HCT116 (cell line): ENCODE measurements around the gene RAB40C. TPM values are rescaled to one million over a fixed set of nuclear protein-coding genes. Genes with fewer than 3 reads are reported as not detected.

Experiments
- ATAC-seq: fragments of 200-7000 bp; cut with Tn5 transposase; 2 replicates; pipeline ENCODE4 v1.9.1; 2020; ENCODE audit warnings: mild to moderate bottlenecking, moderate library complexity
- BruUV-seq: library from RNA; stranded (reverse); fragments of 400-500 nt; replicated peaks from 2 replicates; lab custom pipeline; 2021; lab: Mats Ljungman, UMichigan
- CTCF ChIA-PET: fragments of 300-600 bp; sonication (Branson Sonifier 250); formaldehyde crosslinking; loops from one replicate; lab custom pipeline; 2021; ENCODE audit warnings: antibody characterized with exemption; lab: Charles Lee
- POLR2A ChIA-PET: fragments of 300-600, 350-600 bp; sonication (Branson Sonifier 250); formaldehyde crosslinking; loops from one replicate; lab custom pipeline; 2021; ENCODE audit warnings: antibody characterized with exemption; lab: Charles Lee
- RAD21 ChIA-PET, 2 experiments: fragments of 300-600 bp; sonication (Branson Sonifier 250); formaldehyde crosslinking; loops; one replicate each; lab custom pipeline; 2023; ENCODE audit warnings: low total read pairs in 2 of 2; ENCODE audit not compliant: uncharacterized antibody in 2 of 2, unreplicated experiment in 2 of 2, low non-redundant PET in 1 of 2; lab: Charles Lee
- DNase-seq: peaks from one replicate; pipeline ENCODE4 v3.0.0-alpha.2; 2010; ENCODE audit warnings: low read depth, low spot score
- H2AFZ ChIP-seq: fragments of 200-600 bp; shearing (Covaris generic), sonication (generic); 2 replicates; pipeline ENCODE4 v1.6.1; 2017; ENCODE audit warnings: low read depth, mixed run types, mixed read lengths, antibody characterized with exemption, low read length; ENCODE audit not compliant: poor library complexity, severe bottlenecking
- H3K27ac ChIP-seq: 2 replicates; pipeline ENCODE4 v1.5.1; 2012; ENCODE audit warnings: low read depth, low read length
- H3K27me3 ChIP-seq: fragments of 200-600 bp; sonication (generic); 2 replicates; pipeline ENCODE4 v1.6.1; 2016; ENCODE audit warnings: mixed run types, low read length, mixed read lengths; ENCODE audit not compliant: insufficient read depth
- H3K36me3 ChIP-seq, 2 experiments: fragments of 200-500 bp in 1 of 2; fragments of 200-600 bp in 1 of 2; sonication (Bioruptor generic) in 1 of 2; sonication (generic) in 1 of 2; 2 replicates each; pipeline versions ENCODE4 v1.5.1 to v1.6.1; 2014 to 2016; ENCODE audit warnings: low read length in 2 of 2, inconsistent platforms in 1 of 2, mixed read lengths in 1 of 2, mixed run types in 1 of 2; ENCODE audit not compliant: insufficient read depth in 2 of 2, control insufficient read depth in 1 of 2
- H3K4me1 ChIP-seq, 2 experiments: fragments of 200-600 bp in 1 of 2; sonication (generic) in 1 of 2; 2 replicates each; pipeline versions ENCODE4 v1.5.1 to v1.6.1; 2012 to 2017; ENCODE audit warnings: low read length in 2 of 2, inconsistent platforms in 1 of 2, mild to moderate bottlenecking in 1 of 2, mixed read lengths in 1 of 2, mixed run types in 1 of 2, moderate library complexity in 1 of 2; ENCODE audit not compliant: insufficient read depth in 2 of 2, control insufficient read depth in 1 of 2
- H3K4me2 ChIP-seq: fragments of 200-600 bp; sonication (generic); 2 replicates; pipeline ENCODE4 v1.6.1; 2017; ENCODE audit warnings: mixed run types, low read length, mixed read lengths
- H3K4me3 ChIP-seq, 2 experiments: fragments of 200-600 bp in 1 of 2; sonication (generic) in 1 of 2; replicated peaks in 1 of 2; 2 replicates each; pipeline ENCODE4 v1.5.1; 2011 to 2016; ENCODE audit warnings: low read length in 2 of 2, control low read depth in 1 of 2, low read depth in 1 of 2, mild to moderate bottlenecking in 1 of 2, mixed read lengths in 1 of 2, mixed run types in 1 of 2
- H3K79me2 ChIP-seq: fragments of 200-600 bp; sonication (generic); 2 replicates; pipeline ENCODE4 v1.6.1; 2017; ENCODE audit warnings: mild to moderate bottlenecking, mixed run types, low read length, moderate library complexity, mixed read lengths; ENCODE audit not compliant: insufficient read depth
- H3K9ac ChIP-seq: fragments of 200-600 bp; sonication (generic); 2 replicates; pipeline ENCODE4 v1.6.1; 2016; ENCODE audit warnings: low read length, mixed read lengths
- H3K9me2 ChIP-seq: fragments of 200-600 bp; sonication (generic), shearing (Covaris generic); 2 replicates; pipeline ENCODE4 v1.6.1; 2017; ENCODE audit warnings: mixed run types, mild to moderate bottlenecking, moderate library complexity; ENCODE audit not compliant: insufficient read depth
- H3K9me3 ChIP-seq, 2 experiments: fragments of 200-500 bp in 1 of 2; fragments of 200-600 bp in 1 of 2; sonication (Bioruptor generic) in 1 of 2; sonication (generic) in 1 of 2; 2 replicates each; pipeline ENCODE4 v1.6.1; 2014 to 2017; ENCODE audit warnings: low read length in 2 of 2, mixed read lengths in 2 of 2, inconsistent platforms in 1 of 2, low read depth in 1 of 2, mild to moderate bottlenecking in 1 of 2, mixed run types in 1 of 2, moderate library complexity in 1 of 2; ENCODE audit not compliant: control insufficient read depth in 1 of 2, insufficient read depth in 1 of 2
- H4K20me1 ChIP-seq: fragments of 200-600 bp; sonication (generic), shearing (Covaris generic); 2 replicates; pipeline ENCODE4 v1.6.1; 2017; ENCODE audit warnings: mixed run types, mild to moderate bottlenecking, moderate library complexity; ENCODE audit not compliant: insufficient read depth
- CEBPB ChIP-seq: IDR thresholded peaks from 2 replicates; pipeline ENCODE4 v1.6.1; 2012; ENCODE audit warnings: low read depth
- ELF1 ChIP-seq: IDR thresholded peaks from 2 replicates; pipeline ENCODE4 v1.6.1; 2012; ENCODE audit warnings: low read depth, borderline replicate concordance
- EZH2 ChIP-seq: fragments of 200-600 bp; sonication (generic); IDR thresholded peaks from 2 replicates; pipeline ENCODE4 v1.6.1; 2017; ENCODE audit warnings: antibody characterized with exemption, mixed run types
- JUND ChIP-seq: IDR thresholded peaks from 2 replicates; pipeline ENCODE4 v1.6.1; 2012
- MAX ChIP-seq: IDR thresholded peaks from 2 replicates; pipeline ENCODE4 v1.6.1; 2012
- POLR2A ChIP-seq: IDR thresholded peaks from 2 replicates; pipeline ENCODE4 v1.7.0; 2011; ENCODE audit warnings: borderline replicate concordance; ENCODE audit not compliant: insufficient read depth, insufficient read length; ENCODE audit errors: extremely low read depth
- POLR2AphosphoS5 ChIP-seq: IDR thresholded peaks from 2 replicates; pipeline ENCODE4 v1.6.1; 2011; ENCODE audit warnings: mild to moderate bottlenecking, low read depth, low read length, moderate library complexity
- RAD21 ChIP-seq: IDR thresholded peaks from 2 replicates; pipeline ENCODE4 v1.6.1; 2012; ENCODE audit warnings: low read depth, mild to moderate bottlenecking
- SP1 ChIP-seq: IDR thresholded peaks from 2 replicates; pipeline ENCODE4 v1.6.1; 2012; ENCODE audit warnings: low read depth
- intact Hi-C: fragments of 100-400 bp; cut with micrococcal nuclease; formaldehyde crosslinking; loops from 2 replicates; pipeline ENCODE4 v1.10.0; 2022
- total RNA-seq: library from RNA; stranded (reverse); gene quantifications from one replicate; pipeline ENCODE4 v1.2.1, GENCODE V29; 2021; ENCODE audit not compliant: unreplicated experiment
- TF ChIP-seq, protein P1 (sequence below), 3 experiments: fragments of 200-600 bp in 1 of 3; sonication (generic) in 1 of 3; IDR thresholded peaks in 2 of 3; conservative IDR thresholded peaks in 1 of 3; 2 replicates each; pipeline ENCODE4 v1.5.1; 2012 to 2017; ENCODE audit warnings: low read depth in 2 of 3, low read length in 2 of 3, antibody characterized with exemption in 1 of 3, borderline replicate concordance in 1 of 3, control low read depth in 1 of 3, mild to moderate bottlenecking in 1 of 3, mixed read lengths in 1 of 3, mixed run types in 1 of 3, moderate library complexity in 1 of 3; ENCODE audit not compliant: insufficient read depth in 1 of 3

The RAB40C gene
- total RNA-seq, 1 experiment from 2014 or later = 14.1 TPM

DNA sequence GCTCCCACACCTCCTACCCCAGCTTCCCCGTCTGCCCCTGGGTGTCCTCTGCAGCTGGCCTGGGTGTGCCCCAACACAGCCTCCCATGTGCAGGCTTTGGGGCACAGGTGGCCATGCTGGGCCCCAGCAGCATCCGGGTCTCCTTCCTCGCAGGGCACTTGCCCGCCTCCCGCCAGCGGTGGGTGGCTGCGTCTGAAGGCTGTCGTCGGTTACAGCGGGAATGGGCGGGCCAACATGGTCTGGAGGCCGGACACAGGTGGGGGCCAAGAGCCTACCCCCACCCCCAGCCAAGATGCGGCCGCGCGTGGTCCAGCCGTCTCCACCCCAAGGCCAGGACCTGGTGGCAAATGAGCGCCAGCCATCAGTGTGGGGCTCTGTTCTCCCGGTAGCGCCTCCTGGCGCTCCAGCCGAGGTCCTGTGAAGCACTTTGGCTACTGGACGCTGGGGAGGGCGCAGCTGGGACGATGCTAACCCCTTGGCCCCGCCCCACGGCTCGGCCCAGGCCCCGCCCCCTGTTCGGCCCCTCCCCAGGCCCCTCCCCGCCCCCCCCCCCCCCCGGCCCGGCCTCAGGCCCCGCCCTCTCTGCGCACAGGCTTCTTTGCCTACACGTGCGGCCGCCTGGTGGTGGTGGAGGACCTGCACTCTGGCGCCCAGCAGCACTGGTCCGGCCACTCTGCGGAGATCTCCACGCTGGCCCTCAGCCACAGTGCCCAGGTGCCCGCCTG, 70.8 kb downstream of the RAB40C start:
- peak overlapping the region; percentile 30 for H3K4me2 ChIP-seq
- H3K79me2 ChIP-seq = no peaks in the 10 kb centered on the region
- peaks cover 3 to 9% of the 10 kb centered on the region in 2 experiments; a peak in 2 of 4 replicates for H3K4me1 ChIP-seq
- ChIA-PET RAD21 (no interaction called here), POLR2A (interaction anchor here (1.9 kb wide), 1 partner anchor 9 kb away, joined by 4 read pairs; no protein-coding TSS in a partner anchor), CTCF (interaction anchor here (1.0 to 2.6 kb wide), 3 partner anchors 12 to 81 kb away, joined by 3 to 13 read pairs (median 3); partner anchors contain the start of genes METTL26 and WDR90)
- intact Hi-C loops = loop anchor here (2.0 kb wide), 1 partner anchor 82 kb away; no protein-coding TSS in a partner anchor
- H3K4me3 ChIP-seq = no peak overlapping the region
- H3K27ac ChIP-seq = peak overlapping the region; percentile 67; the same call in 1 of the 2 replicates
- no peak overlapping the region for H2AFZ ChIP-seq
- no peaks in the 10 kb centered on the region for H4K20me1 ChIP-seq
- ATAC-seq (peak; percentile 94), DNase-seq (peak; percentile 53)
- no peaks in the 10 kb centered on the region for H3K36me3 ChIP-seq
- TF ChIP-seq ELF1 = no peak
- no peak for TF ChIP-seq SP1
- TF ChIP-seq EZH2 = no peak
- no peak for TF ChIP-seq CEBPB
- TF ChIP-seq POLR2AphosphoS5 = 0 out of 2 replicates have a peak, but pooled peaks have one; percentile 18
- peak; percentile 33 for TF ChIP-seq RAD21
- TF ChIP-seq POLR2A = no peak
- TF ChIP-seq, protein P1, sequence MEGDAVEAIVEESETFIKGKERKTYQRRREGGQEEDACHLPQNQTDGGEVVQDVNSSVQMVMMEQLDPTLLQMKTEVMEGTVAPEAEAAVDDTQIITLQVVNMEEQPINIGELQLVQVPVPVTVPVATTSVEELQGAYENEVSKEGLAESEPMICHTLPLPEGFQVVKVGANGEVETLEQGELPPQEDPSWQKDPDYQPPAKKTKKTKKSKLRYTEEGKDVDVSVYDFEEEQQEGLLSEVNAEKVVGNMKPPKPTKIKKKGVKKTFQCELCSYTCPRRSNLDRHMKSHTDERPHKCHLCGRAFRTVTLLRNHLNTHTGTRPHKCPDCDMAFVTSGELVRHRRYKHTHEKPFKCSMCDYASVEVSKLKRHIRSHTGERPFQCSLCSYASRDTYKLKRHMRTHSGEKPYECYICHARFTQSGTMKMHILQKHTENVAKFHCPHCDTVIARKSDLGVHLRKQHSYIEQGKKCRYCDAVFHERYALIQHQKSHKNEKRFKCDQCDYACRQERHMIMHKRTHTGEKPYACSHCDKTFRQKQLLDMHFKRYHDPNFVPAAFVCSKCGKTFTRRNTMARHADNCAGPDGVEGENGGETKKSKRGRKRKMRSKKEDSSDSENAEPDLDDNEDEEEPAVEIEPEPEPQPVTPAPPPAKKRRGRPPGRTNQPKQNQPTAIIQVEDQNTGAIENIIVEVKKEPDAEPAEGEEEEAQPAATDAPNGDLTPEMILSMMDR (IDR thresholded peaks at IDR 0.05 in 2 of 3, conservative IDR thresholded peaks at IDR 0.05 in 1 of 3; ENCODE audit: borderline replicate concordance in 1 of 3, insufficient read depth in 1 of 3, low read depth in 2 of 3, low read length in 2 of 3) = peak; percentile 26 to 44 (median 42); a peak in 5 of 6 replicates
- TF ChIP-seq JUND = no peak
- TF ChIP-seq MAX = peak; percentile 45; the same call in 1 of the 2 replicates
- peak overlapping the region; percentile 33; the same call in 1 of the 2 replicates for H3K9ac ChIP-seq
- H3K9me3 ChIP-seq = no peaks in the 10 kb centered on the region
- BruUV-seq = no TSS peak
- no peaks in the 10 kb centered on the region for H3K27me3 ChIP-seq
- no peaks in the 10 kb centered on the region for H3K9me2 ChIP-seq
